ENCODE results near the gene CCDC43.

- TF ChIP-seq CTCF (conservative IDR thresholded peaks at IDR 0.05 in 1 of 2, IDR thresholded peaks at IDR 0.05 in 1 of 2; ENCODE audit: extremely low read depth in 1 of 2, insufficient read depth in 1 of 2, low read depth in 1 of 2, low read length in 2 of 2) (no peak), EZH2 (IDR thresholded peaks at IDR 0.05; ENCODE audit: borderline replicate concordance, low read length) (no peak)
Observed at GRCh38 chr17:44653384-44653783, 36.2 kb downstream of the CCDC43 start.

Measured in mammary epithelial cell (primary cell).